Measurements from ENCODE around the gene RHOA. TPM values are rescaled to one million over a fixed set of nuclear protein-coding genes. Genes with fewer than 3 reads are reported as not detected.
A peak's percentile ranks its signal among the peaks of the same experiment; 100 is the strongest.

The RHOA gene
- total and polyA plus RNA-seq, 2 of the 13 experiments (the other 11 are each of a cell fraction or from before 2014, with no cell fraction given) = 131 to 177 TPM

GRCh38 chr3:49411968-49412631 is at the start of gene RHOA, which contains the start of gene TCTA (continued):
- TF ChIP-seq ZNF276 (CRISPR knock-in tag; IDR thresholded peaks at IDR 0.05; ENCODE audit: low read depth) (peak; percentile 43; the same call in 1 of the 2 replicates), ZNF143 (CRISPR knock-in tag; IDR thresholded peaks at IDR 0.05) (peak; percentile 87), ZNF33B (CRISPR knock-in tag; IDR thresholded peaks at IDR 0.05) (0 out of 2 replicates have a peak, but pooled peaks have one; percentile 59), ZFP82 (CRISPR knock-in tag; IDR thresholded peaks at IDR 0.05; ENCODE audit: borderline replicate concordance) (no peak; the same call in 1 of the 2 replicates), TCF7 (IDR thresholded peaks at IDR 0.05; ENCODE audit: low read depth) (no peak), NAIF1 (CRISPR knock-in tag; IDR thresholded peaks at IDR 0.05; ENCODE audit: borderline replicate concordance) (no peak), ZNF644 (CRISPR knock-in tag; IDR thresholded peaks at IDR 0.05; ENCODE audit: low read depth) (no peak), BRF2 (CRISPR knock-in tag; IDR thresholded peaks at IDR 0.05) (no peak), FOXO4 (CRISPR knock-in tag; conservative IDR thresholded peaks at IDR 0.05) (no peak), ZMAT3 (CRISPR knock-in tag; conservative IDR thresholded peaks at IDR 0.05) (no peak), ZNF883 (CRISPR knock-in tag; IDR thresholded peaks at IDR 0.05; ENCODE audit: not compliant biosample characterization) (peak; percentile 41), ZNF652 (CRISPR knock-in tag; IDR thresholded peaks at IDR 0.05; ENCODE audit: borderline replicate concordance, low read depth) (no peak), ELF4 (CRISPR knock-in tag; IDR thresholded peaks at IDR 0.05; ENCODE audit: borderline replicate concordance) (no peak), ZNF720 (CRISPR knock-in tag; IDR thresholded peaks at IDR 0.05) (no peak), MYPOP (CRISPR knock-in tag; IDR thresholded peaks at IDR 0.05) (no peak), RXRA (CRISPR knock-in tag; IDR thresholded peaks at IDR 0.05) (peak; percentile 75), SATB2 (CRISPR knock-in tag; IDR thresholded peaks at IDR 0.05) (no peak), FOXA1 (IDR thresholded peaks at IDR 0.05) (no peak), FOXA1 (CRISPR knock-in tag; IDR thresholded peaks at IDR 0.05) (no peak), NRL (CRISPR knock-in tag; IDR thresholded peaks at IDR 0.05; ENCODE audit: borderline replicate concordance) (peak; percentile 79), ZNF766 (CRISPR knock-in tag; IDR thresholded peaks at IDR 0.05; ENCODE audit: borderline replicate concordance) (no peak), RFX3 (CRISPR knock-in tag; IDR thresholded peaks at IDR 0.05) (no peak), KDM2A (CRISPR knock-in tag; IDR thresholded peaks at IDR 0.05; ENCODE audit: borderline replicate concordance, low read depth) (peak; percentile 75; the same call in 1 of the 2 replicates), ZNF10 (CRISPR knock-in tag; IDR thresholded peaks at IDR 0.05; ENCODE audit: borderline replicate concordance, low read depth) (no peak), FOSL2 (CRISPR knock-in tag; IDR thresholded peaks at IDR 0.05) (peak; percentile 57), ZNF329 (CRISPR knock-in tag; IDR thresholded peaks at IDR 0.05; ENCODE audit: low read depth) (no peak), ZC3H13 (CRISPR knock-in tag; IDR thresholded peaks at IDR 0.05) (0 out of 2 replicates have a peak, but pooled peaks have one; percentile 44)
